ACC112 (cell line): ENCODE measurements around the gene NR2E3.

ENCODE experiments used
- H2AFZ ChIP-seq: fragments of 200-600 bp; sonication (generic); one replicate; pipeline ENCODE4 v1.6.0; 2017; ENCODE audit warnings: antibody characterized with exemption, low read length; ENCODE audit not compliant: unreplicated experiment
- H3K27ac ChIP-seq: fragments of 200-600 bp; sonication (generic); 2 replicates; pipeline ENCODE4 v1.5.1; 2014; ENCODE audit warnings: low read depth, mild to moderate bottlenecking, antibody characterized with exemption, low read length, moderate library complexity
- H3K27me3 ChIP-seq: fragments of 200-600 bp; sonication (generic); 2 replicates; pipeline ENCODE4 v1.6.1; 2014; ENCODE audit warnings: mild to moderate bottlenecking, antibody characterized with exemption, low read length, moderate library complexity, mixed read lengths; ENCODE audit not compliant: insufficient read depth
- H3K36me3 ChIP-seq: fragments of 200-600 bp; sonication (generic); 2 replicates; pipeline ENCODE4 v1.6.1; 2016; ENCODE audit warnings: mild to moderate bottlenecking, antibody characterized with exemption, low read length, moderate library complexity, mixed read lengths; ENCODE audit not compliant: insufficient read depth
- H3K4me1 ChIP-seq: fragments of 200-600 bp; sonication (generic); one replicate; pipeline ENCODE4 v1.6.1; 2016; ENCODE audit warnings: low read length, mixed read lengths; ENCODE audit not compliant: insufficient read depth, unreplicated experiment, control insufficient read depth
- H3K4me3 ChIP-seq: fragments of 200-600 bp; sonication (generic); 2 replicates; pipeline ENCODE4 v1.5.1; 2014; ENCODE audit warnings: mild to moderate bottlenecking, low read depth, low read length
- H3K79me2 ChIP-seq: fragments of 200-600 bp; sonication (generic); one replicate; pipeline ENCODE4 v1.6.0; 2016; ENCODE audit warnings: low read length; ENCODE audit not compliant: control insufficient read depth, unreplicated experiment, insufficient read depth

NR2E3 gene

DNA sequence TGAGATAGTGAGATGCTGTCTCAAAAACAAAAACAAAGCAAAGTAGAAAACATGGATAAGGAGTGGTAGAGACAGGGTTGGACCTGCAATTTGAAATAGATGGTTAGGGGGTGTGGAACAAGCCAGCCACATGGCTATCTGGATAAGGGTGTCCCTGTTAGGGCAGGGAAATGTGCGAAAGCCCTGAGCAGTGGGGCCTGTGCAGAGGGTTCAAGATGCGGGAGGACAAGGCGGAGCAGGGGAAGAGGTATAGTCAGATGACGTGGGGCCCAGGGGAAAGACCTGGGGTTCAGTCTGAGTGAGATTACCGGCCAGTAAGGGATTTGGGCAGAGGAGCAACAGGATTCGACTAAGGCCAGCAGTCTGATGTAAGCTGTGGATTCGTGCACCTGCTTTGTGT lies 18.4 kb upstream of the NR2E3 start:
- Histone ChIP-seq H3K36me3 (no peaks in the 10 kb centered on the region), H3K79me2 (no peaks in the 10 kb centered on the region), H2AFZ (no peak overlapping the region), H3K27ac (no peak overlapping the region), H3K27me3 (no peaks in the 10 kb centered on the region), H3K4me3 (no peak overlapping the region), H3K4me1 (peaks cover 26% of the 10 kb centered on the region)

DNA sequence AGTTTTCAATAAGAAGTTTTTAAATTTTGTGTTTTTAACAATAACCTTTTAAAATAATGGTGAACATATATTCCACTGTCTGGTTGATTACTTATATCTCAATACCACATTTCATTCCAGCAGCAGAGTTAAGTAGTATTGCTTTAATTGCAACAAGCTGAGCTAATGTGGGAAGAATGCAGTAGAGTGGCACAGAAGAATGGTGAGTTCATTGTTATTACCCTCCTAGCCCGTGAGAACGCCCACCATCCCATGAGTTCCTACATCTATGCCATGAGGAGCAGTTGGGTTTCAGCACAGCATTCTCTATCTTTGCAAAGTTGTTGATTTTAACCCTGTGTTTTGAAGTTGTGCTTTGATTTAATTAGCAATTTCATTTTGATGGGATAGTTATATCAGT lies 17.8 kb upstream of the NR2E3 start:
- H3K27ac ChIP-seq: no peak overlapping the region
- H3K36me3 ChIP-seq: no peaks in the 10 kb centered on the region
- H3K27me3 ChIP-seq: no peaks in the 10 kb centered on the region
- no peak overlapping the region for H2AFZ ChIP-seq
- peaks cover 26% of the 10 kb centered on the region for H3K4me1 ChIP-seq
- H3K4me3 ChIP-seq: no peak overlapping the region
- H3K79me2 ChIP-seq: no peaks in the 10 kb centered on the region

DNA sequence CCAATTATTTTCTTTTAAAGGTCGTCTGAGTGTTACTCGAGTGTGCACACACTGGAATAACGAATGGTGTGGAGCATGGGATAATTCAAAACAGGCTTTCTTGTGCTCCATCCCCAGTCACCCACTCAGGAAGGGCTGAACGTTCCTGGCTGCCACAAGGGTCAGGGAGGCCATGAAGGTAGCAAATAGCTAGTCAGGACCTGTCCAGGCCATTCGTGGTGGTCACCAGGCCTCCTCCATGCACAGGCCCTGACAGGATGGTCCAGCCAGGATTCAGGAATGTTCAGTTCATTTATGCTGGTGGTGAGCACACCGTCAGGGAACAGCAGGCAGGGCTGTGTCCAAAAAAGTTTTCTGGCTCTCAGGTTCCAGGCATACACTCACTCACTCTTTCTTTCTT lies 11.7 kb upstream of the NR2E3 start:
- Histone ChIP-seq H2AFZ (no peak overlapping the region), H3K27ac (no peak overlapping the region), H3K27me3 (no peaks in the 10 kb centered on the region), H3K4me1 (no peaks in the 10 kb centered on the region), H3K79me2 (no peaks in the 10 kb centered on the region), H3K36me3 (no peaks in the 10 kb centered on the region), H3K4me3 (no peak overlapping the region)

DNA sequence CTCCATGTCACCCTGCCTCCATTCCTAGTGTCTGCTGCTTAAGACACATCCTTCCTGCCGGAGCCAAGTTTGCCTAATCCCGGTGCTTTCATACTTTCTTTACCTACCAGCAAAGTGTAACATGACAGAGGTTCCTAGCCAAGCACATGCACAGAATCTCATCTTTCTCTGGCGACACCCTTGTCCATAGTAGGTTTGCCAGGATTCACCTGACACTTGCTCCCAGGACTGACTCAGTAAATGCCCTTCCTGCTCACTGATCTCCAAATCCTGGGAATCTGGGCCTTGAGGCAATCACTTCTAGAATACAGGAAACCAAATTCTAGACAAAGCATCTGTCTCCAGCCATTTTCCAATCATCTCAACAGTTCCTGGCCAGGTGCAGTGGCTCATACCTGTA lies 10.2 kb upstream of the NR2E3 start:
- no peak overlapping the region for H3K27ac ChIP-seq
- no peaks in the 10 kb centered on the region for H3K27me3 ChIP-seq
- H3K4me1 ChIP-seq: no peaks in the 10 kb centered on the region
- H3K79me2 ChIP-seq: no peaks in the 10 kb centered on the region
- no peak overlapping the region for H3K4me3 ChIP-seq
- no peak overlapping the region for H2AFZ ChIP-seq
- H3K36me3 ChIP-seq: no peaks in the 10 kb centered on the region

DNA sequence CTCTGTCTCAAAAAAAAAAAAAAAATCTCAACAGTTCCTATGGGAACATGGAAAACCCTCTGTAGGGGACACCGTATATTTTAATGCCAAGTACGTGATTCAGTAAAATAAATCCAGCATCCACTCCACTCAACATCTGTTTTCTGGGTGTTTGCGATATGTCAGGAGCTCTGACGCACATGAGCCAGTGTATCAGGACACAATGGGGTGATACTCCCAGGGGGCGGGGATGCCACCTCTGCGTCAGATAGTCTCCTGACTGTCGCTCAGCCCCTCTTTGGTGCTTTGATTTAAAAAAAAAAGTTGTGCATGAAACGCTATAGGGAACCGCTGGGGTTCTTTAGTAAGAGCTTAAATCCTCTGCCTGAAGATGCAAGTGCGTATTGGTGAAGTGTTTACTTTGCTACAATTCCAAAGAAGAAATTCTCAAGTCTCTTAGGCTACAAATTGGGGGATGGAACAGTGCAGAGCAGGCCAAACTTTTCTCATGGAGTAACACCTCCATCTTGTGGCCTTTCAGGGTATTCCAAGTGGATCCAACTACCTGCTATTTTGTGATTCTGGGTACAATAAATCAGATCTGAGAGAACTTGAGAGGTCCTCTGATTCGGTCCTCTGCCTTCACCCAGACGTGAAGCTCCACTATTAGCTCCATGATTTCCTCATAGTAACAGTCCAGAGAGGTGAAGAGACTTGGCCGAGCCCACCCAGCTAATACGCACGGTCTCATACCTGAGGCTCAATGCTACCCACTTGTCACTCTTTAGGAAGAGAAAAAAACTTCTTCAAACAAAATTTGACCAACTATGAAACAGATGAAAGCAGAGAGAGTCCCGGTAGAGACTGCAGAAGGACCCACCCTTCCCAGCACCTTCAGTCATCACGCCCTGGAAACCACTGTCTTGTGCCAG lies 9.3 kb upstream of the NR2E3 start:
- Histone ChIP-seq H3K27ac (no peak overlapping the region), H3K4me1 (peaks cover under 1% of the 10 kb centered on the region), H2AFZ (no peak overlapping the region), H3K36me3 (no peaks in the 10 kb centered on the region), H3K79me2 (no peaks in the 10 kb centered on the region), H3K4me3 (no peak overlapping the region), H3K27me3 (no peaks in the 10 kb centered on the region)

DNA sequence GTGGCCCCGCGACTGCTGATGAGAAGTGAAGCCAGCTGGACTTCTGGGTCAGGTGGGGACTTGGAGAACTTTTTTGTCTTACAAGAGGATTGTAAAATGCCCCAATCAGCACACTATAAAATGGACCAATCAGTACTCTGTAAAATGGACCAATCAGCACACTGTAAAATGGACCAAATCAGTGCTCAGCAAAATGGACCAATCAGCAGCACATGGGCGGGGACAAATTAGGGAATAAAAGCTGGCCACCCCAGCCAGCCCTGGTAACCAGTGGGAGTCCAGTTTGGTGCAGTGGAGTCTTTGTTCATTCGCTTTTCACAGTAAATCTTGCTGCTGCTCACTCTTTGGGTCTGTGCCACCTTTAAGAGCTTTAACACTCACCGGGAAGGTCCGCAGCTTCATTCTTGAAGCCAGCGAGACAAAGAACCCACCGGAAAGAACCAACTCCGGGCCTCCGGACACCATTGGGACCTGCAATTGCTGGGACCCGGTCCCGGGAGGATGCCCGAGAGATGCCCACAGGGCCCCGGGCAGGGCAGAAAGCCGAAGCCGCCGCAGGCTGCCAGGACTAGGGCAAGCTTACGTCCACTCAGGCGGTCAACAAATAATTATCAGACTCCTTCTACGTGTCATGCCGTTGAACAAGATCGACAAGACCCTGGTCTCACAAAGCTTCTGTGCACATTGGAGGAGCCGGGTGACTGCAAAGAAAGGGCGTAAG lies 8.3 kb upstream of the NR2E3 start:
- no peaks in the 10 kb centered on the region for H3K79me2 ChIP-seq
- no peak overlapping the region for H3K27ac ChIP-seq
- H3K36me3 ChIP-seq: no peaks in the 10 kb centered on the region
- peaks cover 10% of the 10 kb centered on the region for H3K4me1 ChIP-seq
- no peak overlapping the region for H2AFZ ChIP-seq
- H3K27me3 ChIP-seq: no peaks in the 10 kb centered on the region
- no peak overlapping the region for H3K4me3 ChIP-seq

DNA sequence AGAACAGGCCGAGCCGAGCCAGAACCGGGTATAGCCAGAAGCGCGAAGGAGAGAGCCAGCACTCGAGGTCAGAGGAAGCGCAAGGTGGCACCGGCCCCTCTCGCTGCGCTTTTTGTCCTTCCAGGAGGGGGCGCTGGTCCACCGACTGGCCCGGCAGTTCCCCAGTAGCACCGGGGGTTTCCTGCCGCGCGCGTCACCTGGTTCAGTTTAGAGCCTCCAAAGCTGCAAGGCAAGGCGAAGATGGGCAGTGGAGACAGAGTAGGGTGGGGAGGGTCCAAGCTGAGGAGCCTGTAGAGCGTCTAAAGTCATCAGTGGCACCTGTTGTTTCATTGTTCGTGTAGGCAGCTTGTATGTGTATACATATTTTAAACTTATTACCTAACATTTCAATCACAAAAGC lies 7.6 kb upstream of the NR2E3 start:
- no peak overlapping the region for H3K27ac ChIP-seq
- H3K4me1 ChIP-seq: peaks cover 17% of the 10 kb centered on the region
- no peak overlapping the region for H2AFZ ChIP-seq
- no peaks in the 10 kb centered on the region for H3K79me2 ChIP-seq
- no peaks in the 10 kb centered on the region for H3K36me3 ChIP-seq
- no peak overlapping the region for H3K4me3 ChIP-seq
- H3K27me3 ChIP-seq: no peaks in the 10 kb centered on the region

DNA sequence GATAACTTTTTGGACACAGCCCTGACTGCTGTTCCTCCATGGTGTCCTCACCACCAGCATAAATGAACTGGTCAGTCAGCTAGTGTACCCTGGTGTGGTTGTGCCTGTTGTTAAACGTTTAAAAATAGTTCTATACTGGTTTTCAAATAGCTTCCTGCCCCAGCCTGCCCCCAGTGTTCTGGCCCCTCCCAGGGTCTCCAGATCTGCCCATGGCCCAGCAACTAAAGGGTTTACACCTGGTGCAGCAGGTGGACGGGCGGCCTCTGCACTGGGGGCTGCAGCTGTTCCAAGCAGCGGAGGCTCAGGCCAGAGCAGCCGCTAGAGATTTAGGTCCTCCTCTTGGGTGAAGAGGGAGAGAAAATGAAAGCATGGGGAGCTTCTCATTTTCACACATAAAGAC lies 6.1 kb upstream of the NR2E3 start:
- Histone ChIP-seq H3K36me3 (no peaks in the 10 kb centered on the region), H3K4me3 (no peak overlapping the region), H3K27ac (no peak overlapping the region), H2AFZ (no peak overlapping the region), H3K4me1 (peaks cover 18% of the 10 kb centered on the region), H3K79me2 (no peaks in the 10 kb centered on the region), H3K27me3 (no peaks in the 10 kb centered on the region)

DNA sequence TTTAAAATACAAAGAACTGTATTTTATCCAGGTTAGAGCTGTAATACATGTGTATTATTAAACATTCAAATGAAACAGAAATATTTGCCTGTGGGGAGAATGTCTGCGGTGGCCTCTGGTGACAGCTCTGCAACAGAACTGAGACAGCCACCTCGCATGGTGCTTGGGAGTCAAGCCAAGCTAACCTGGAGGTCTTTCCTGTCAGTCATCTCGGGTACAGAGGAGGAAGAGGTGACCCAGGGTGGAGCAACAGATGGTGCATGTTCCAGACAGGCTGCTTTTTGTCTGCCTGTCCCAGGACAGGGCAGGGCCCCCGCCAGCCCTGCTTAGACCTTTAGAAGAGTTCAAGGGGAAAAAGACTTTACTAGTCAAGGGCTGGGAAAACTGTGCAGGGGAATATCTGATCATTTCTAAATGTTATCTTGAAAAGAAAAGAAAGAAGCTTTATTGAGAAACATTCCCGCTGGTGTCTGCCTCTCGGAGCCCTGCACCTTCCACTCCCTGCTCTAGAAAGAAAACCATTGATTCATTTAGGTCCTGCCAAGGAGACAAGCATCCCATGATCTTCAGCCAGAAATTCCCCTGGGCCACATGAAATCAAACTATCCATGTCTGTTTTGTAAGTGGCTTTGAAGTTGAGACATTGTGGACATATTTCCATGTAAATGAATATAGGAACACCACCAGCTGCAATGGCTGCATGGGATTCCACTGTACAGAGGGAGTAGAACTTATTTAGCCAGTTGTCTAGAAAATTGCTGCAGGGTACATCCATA lies 5.5 kb upstream of the NR2E3 start:
- peaks cover 18% of the 10 kb centered on the region for H3K4me1 ChIP-seq

DNA sequence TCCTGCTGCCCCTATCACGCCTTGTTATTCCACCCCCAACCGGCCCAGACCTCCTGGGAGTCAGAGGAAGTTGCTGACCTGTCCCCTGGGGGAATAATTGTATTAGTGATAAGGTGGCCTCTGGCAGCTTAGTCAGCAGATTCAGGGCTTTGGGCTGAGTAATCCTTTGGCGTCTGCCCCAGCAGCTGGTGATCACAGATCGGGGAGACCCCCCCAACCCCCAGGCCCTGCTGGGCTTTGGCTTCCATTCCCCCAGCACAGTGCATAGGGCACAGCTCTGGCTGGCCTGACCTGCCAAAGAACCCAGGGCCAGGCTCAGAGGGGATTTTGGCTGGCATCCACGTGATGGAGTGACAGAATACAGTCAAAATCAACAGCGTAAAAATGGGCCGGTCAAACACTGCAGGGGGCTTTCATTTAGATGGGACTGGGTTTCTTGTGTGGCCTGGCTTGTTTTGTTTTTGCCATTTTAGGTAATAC lies 3.9 kb upstream of the NR2E3 start:
- no peak overlapping the region for H2AFZ ChIP-seq
- no peak overlapping the region for H3K4me3 ChIP-seq
- H3K4me1 ChIP-seq: peaks cover 18% of the 10 kb centered on the region
- no peaks in the 10 kb centered on the region for H3K79me2 ChIP-seq
- no peaks in the 10 kb centered on the region for H3K27me3 ChIP-seq
- H3K36me3 ChIP-seq: no peaks in the 10 kb centered on the region
- H3K27ac ChIP-seq: no peak overlapping the region

More for the DNA sequence above, 5.5 kb upstream of the NR2E3 start:
- no peaks in the 10 kb centered on the region for H3K79me2 ChIP-seq
- no peaks in the 10 kb centered on the region for H3K36me3 ChIP-seq
- no peak overlapping the region for H3K27ac ChIP-seq
- no peaks in the 10 kb centered on the region for H3K27me3 ChIP-seq
- H2AFZ ChIP-seq: no peak overlapping the region
- H3K4me3 ChIP-seq: no peak overlapping the region
